ENCODE measurements around the gene NCAPD3. TPM values are rescaled to one million over a fixed set of nuclear protein-coding genes. Genes with fewer than 3 reads are reported as not detected.
A peak's percentile ranks its signal among the peaks of the same experiment; 100 is the strongest.

Gene NCAPD3, protein sequence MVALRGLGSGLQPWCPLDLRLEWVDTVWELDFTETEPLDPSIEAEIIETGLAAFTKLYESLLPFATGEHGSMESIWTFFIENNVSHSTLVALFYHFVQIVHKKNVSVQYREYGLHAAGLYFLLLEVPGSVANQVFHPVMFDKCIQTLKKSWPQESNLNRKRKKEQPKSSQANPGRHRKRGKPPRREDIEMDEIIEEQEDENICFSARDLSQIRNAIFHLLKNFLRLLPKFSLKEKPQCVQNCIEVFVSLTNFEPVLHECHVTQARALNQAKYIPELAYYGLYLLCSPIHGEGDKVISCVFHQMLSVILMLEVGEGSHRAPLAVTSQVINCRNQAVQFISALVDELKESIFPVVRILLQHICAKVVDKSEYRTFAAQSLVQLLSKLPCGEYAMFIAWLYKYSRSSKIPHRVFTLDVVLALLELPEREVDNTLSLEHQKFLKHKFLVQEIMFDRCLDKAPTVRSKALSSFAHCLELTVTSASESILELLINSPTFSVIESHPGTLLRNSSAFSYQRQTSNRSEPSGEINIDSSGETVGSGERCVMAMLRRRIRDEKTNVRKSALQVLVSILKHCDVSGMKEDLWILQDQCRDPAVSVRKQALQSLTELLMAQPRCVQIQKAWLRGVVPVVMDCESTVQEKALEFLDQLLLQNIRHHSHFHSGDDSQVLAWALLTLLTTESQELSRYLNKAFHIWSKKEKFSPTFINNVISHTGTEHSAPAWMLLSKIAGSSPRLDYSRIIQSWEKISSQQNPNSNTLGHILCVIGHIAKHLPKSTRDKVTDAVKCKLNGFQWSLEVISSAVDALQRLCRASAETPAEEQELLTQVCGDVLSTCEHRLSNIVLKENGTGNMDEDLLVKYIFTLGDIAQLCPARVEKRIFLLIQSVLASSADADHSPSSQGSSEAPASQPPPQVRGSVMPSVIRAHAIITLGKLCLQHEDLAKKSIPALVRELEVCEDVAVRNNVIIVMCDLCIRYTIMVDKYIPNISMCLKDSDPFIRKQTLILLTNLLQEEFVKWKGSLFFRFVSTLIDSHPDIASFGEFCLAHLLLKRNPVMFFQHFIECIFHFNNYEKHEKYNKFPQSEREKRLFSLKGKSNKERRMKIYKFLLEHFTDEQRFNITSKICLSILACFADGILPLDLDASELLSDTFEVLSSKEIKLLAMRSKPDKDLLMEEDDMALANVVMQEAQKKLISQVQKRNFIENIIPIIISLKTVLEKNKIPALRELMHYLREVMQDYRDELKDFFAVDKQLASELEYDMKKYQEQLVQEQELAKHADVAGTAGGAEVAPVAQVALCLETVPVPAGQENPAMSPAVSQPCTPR (N-terminal part only)
- total RNA-seq: 38.2 TPM
- 10 to 100 TPM; 12.9 to 19.3 (median 14.6) TPM for polyA plus RNA-seq

DNA sequence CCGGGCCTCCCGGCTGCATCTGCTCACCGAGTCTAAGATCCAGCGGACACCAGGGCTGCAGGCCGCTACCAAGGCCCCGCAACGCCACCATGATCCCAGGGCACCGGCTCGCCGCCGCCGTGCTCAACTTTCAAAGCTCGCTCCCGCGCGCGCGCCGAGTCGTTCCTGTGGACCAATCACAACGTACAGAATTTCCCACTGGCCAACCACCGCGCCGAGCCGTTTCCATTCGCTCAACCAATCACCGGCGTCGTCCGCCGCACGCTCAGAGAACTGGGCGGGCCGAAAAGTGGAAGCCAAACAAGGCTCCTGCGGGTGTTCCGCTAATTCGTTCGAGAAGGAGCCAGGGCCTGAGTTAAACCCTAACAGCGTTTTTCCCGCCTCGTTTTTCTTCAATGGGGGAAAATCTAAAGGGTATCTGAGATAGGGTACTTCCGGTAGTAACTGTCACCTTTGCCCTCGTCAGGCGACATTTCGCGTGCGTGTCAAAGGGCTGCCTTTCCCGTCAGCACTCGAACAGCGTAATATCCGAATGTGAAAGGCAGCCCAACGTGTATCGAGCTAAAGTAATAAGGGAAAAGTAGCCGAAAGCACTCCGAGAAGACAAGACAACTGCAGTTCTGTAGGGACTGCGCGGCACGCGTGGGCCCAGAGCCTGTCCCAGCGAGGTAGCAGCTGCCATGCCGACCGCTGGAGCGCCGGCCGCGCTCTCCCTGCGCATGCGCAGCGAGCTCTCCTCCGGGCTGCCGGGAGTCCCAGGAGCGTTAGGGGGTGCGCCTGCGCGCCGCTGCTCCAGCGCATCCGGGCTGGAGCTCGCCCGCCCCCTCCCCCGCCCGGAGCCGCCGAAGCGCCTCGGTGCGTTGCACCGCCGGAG lies at the start of gene NCAPD3, which contains the start of gene VPS26B:
TSS of gene NCAPD3 (minus strand) at position 132 of the 874 bp plus-strand sequence. CDS start at position 91, 41 bp downstream.
TSS of gene VPS26B (plus strand) at position 836 of the 874 bp plus-strand sequence. CDS start 452 bp downstream, outside the sequence.
- Mint-ChIP-seq H3K9me3 (peaks cover 0 to 2% (median 0%) of the 10 kb centered on the region in 7 donors), H3K27me3 (peaks cover 5% of the 10 kb centered on the region), H3K36me3 (peaks cover 19% of the 10 kb centered on the region), H3K4me1 (peaks cover 50 to 72% (median 58%) of the 10 kb centered on the region in 4 donors), H3K27ac (peak within 1 kb of the TSS; percentile 98 to 99 (median 98)), H3K4me3 (peak within 1 kb of the TSS; percentile 97 to 100 (median 97))
- Histone ChIP-seq H3K4me3 (ENCODE audit: low read depth, low read length) (peak within 1 kb of the TSS; percentile 97), H3K27me3 (ENCODE audit: control insufficient read depth, insufficient read depth, low read length) (no peaks in the 10 kb centered on the region), H3K27ac (ENCODE audit: insufficient read depth, low read length, poor library complexity, severe bottlenecking) (peak within 1 kb of the TSS; percentile 98), H3K36me3 (ENCODE audit: control insufficient read depth, insufficient read depth, low read length) (peaks cover 4% of the 10 kb centered on the region), H3K9me3 (ENCODE audit: control insufficient read depth in 2 of 2, low read length in 2 of 2) (no peaks in the 10 kb centered on the region), H3K4me1 (ENCODE audit: control insufficient read depth, insufficient read depth, low read length, poor library complexity, severe bottlenecking) (peaks cover 44% of the 10 kb centered on the region)
- DNase-seq: peak; percentile 93 to 98 (median 96)
- ATAC-seq (ENCODE audit: low read depth in 2 of 2): peak; percentile 83 to 86

DNA sequence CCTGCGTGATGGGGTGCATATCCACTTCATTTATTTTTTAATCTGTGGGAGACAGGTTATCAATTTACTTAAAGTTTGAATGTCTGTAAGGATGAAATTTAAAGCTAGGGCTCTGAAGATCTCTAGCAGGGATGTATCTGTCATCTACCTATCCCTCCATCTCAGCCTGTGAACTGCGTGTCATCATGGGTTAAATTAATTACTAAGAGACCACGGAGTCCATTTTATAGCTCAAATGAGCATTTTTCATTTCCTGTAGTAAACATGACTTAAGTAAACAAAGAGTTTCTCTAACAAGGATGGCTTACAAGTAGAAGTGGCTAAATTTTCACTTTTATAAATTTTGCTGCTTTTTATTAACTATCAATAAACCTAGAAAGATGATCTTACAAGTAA lies 49.5 kb upstream of the NCAPD3 start:
- ATAC-seq (ENCODE audit: low read depth in 2 of 2): no peak
- Mint-ChIP-seq H3K27me3 (peaks cover 20% of the 10 kb centered on the region), H3K4me1 (peaks cover 6 to 58% (median 40%) of the 10 kb centered on the region in 4 donors), H3K36me3 (peaks cover 4% of the 10 kb centered on the region), H3K4me3 (peak overlapping the region in 2 of 4 donors; percentile 4 to 76), H3K9me3 (peaks cover 0 to 3% (median 0%) of the 10 kb centered on the region in 7 donors), H3K27ac (no peak overlapping the region)
- H3K9me3 ChIP-seq (ENCODE audit: control insufficient read depth in 2 of 2, low read length in 2 of 2): peaks cover 0 to 1% of the 10 kb centered on the region in 2 experiments
- peaks cover 8% of the 10 kb centered on the region for H3K27me3 ChIP-seq (ENCODE audit: control insufficient read depth, insufficient read depth, low read length)
- no peaks in the 10 kb centered on the region for H3K36me3 ChIP-seq (ENCODE audit: control insufficient read depth, insufficient read depth, low read length)
- H3K27ac ChIP-seq (ENCODE audit: insufficient read depth, low read length, poor library complexity, severe bottlenecking): no peak overlapping the region
- peak overlapping the region; percentile 35 for H3K4me3 ChIP-seq (ENCODE audit: low read depth, low read length)
- H3K4me1 ChIP-seq (ENCODE audit: control insufficient read depth, insufficient read depth, low read length, poor library complexity, severe bottlenecking): peaks cover 38% of the 10 kb centered on the region
- DNase-seq: no peak

DNA sequence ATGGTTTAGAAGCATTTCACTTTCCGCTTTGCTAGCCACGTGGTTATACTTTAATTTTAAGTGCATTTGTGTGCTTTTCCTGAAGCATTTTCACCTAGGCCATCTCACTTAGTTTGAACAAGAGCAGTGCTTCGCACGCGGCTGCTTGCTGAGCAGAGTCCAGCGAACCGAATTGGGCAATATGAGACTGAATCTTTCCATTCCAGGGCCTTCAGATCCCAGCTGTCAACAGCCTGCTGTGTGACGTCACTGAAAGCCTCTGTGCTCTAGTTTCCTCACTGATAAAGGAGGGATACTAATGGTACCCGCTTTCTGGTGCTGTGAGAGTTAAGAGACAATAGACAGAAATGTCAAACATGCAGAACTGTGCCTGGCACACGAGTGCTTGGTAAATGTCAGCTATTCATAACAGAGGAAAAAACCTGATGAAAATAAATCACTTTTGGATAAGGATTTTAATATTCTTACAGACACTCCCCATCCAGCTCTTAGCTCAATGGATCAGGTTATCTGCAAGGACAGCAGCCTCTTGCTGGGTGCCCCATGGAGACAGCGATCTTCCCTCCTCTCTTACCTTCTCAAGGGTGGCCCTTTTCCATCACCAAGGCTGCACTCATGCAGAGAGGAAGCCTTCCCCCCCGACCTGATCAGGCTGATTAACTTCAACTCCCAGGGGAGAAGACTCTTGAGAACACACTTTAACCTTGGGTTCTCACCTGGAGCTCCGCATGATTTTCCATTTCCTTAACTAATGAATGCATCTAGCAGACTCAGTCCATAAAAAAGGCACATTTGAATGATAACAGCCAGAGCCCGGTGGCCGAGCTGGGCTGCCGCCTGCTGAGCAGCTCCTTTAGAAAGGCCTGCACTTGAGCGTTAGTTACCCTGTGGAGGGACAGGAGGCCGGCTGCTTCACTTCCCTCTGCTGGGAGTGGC lies 48.9 kb upstream of the NCAPD3 start:
- Mint-ChIP-seq H3K27me3 (peaks cover 14% of the 10 kb centered on the region), H3K27ac (peak overlapping the region in 1 of 3 donors; percentile 51), H3K4me1 (peaks cover 6 to 63% (median 40%) of the 10 kb centered on the region in 4 donors), H3K4me3 (peak overlapping the region in 3 of 4 donors; percentile 4 to 76 (median 52)), H3K36me3 (peaks cover 4% of the 10 kb centered on the region), H3K9me3 (peaks cover 0 to 3% (median 0%) of the 10 kb centered on the region in 7 donors)
- ATAC-seq (ENCODE audit: low read depth in 2 of 2) (no peak), DNase-seq (no peak)
- Histone ChIP-seq H3K27ac (ENCODE audit: insufficient read depth, low read length, poor library complexity, severe bottlenecking) (no peak overlapping the region), H3K9me3 (ENCODE audit: control insufficient read depth in 2 of 2, low read length in 2 of 2) (no peaks in the 10 kb centered on the region), H3K4me3 (ENCODE audit: low read depth, low read length) (no peak overlapping the region), H3K4me1 (ENCODE audit: control insufficient read depth, insufficient read depth, low read length, poor library complexity, severe bottlenecking) (peaks cover 38% of the 10 kb centered on the region), H3K27me3 (ENCODE audit: control insufficient read depth, insufficient read depth, low read length) (peaks cover 3% of the 10 kb centered on the region), H3K36me3 (ENCODE audit: control insufficient read depth, insufficient read depth, low read length) (no peaks in the 10 kb centered on the region)

DNA sequence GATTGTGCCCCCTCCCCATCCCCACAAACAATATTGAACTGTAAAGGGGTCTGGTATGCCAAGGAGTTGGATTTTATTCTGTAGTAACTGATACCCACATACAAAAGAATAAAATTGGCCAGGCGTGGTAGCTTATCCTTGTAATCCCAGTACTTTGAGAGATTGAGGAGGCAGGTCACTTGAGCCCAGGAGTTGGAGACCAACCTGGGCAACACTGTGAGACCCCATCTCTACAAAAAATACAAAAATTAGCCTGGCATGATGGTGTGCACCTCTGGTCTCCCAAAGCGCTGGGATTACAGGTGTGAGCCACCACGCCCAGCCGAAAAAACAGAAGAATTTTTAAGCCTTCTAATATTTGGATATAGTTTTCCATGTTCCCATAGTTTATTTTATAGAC lies 48.2 kb upstream of the NCAPD3 start:
- peaks cover 6 to 66% (median 36%) of the 10 kb centered on the region in 4 donors for H3K4me1 Mint-ChIP-seq
- no peaks in the 10 kb centered on the region for H3K9me3 ChIP-seq (ENCODE audit: control insufficient read depth in 2 of 2, low read length in 2 of 2)
- no peak overlapping the region for H3K4me3 ChIP-seq (ENCODE audit: low read depth, low read length)
- H3K27ac ChIP-seq (ENCODE audit: insufficient read depth, low read length, poor library complexity, severe bottlenecking): no peak overlapping the region
- no peaks in the 10 kb centered on the region for H3K9me3 Mint-ChIP-seq
- H3K4me3 Mint-ChIP-seq: no peak overlapping the region
- ATAC-seq (ENCODE audit: low read depth in 2 of 2) (no peak), DNase-seq (no peak)
- H3K27ac Mint-ChIP-seq: no peak overlapping the region
- peaks cover 35% of the 10 kb centered on the region for H3K4me1 ChIP-seq (ENCODE audit: control insufficient read depth, insufficient read depth, low read length, poor library complexity, severe bottlenecking)
- H3K36me3 ChIP-seq (ENCODE audit: control insufficient read depth, insufficient read depth, low read length): no peaks in the 10 kb centered on the region
- H3K27me3 ChIP-seq (ENCODE audit: control insufficient read depth, insufficient read depth, low read length): no peaks in the 10 kb centered on the region
- H3K27me3 Mint-ChIP-seq: peaks cover 10% of the 10 kb centered on the region
- H3K36me3 Mint-ChIP-seq: peaks cover 4% of the 10 kb centered on the region

DNA sequence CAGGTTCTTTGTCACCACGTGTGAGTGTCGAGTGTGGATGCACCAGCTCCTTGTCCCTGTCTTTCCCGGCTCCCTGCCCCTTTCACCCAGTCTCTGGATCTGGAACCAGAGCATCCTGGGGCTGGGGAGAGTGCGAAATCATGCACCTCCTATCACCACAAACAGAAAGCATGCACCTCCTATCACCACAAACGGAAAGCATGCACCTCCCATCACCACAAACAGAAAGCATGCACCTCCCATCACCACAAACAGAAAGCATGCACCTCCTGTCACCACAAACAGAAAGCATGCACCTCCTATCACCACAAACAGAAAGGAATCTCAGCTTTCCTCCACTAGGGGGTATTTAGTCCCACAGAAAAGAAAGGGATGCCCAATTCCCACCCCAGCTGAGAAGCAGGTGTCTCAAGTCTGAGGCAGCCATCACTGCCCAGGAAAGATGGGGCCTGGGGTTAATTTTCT lies 46.5 kb upstream of the NCAPD3 start:
- ATAC-seq (ENCODE audit: low read depth in 2 of 2) (no peak), DNase-seq (peak in 2 of 3 donors; percentile 11 to 69)
- Histone ChIP-seq H3K36me3 (ENCODE audit: control insufficient read depth, insufficient read depth, low read length) (no peaks in the 10 kb centered on the region), H3K27ac (ENCODE audit: insufficient read depth, low read length, poor library complexity, severe bottlenecking) (no peak overlapping the region), H3K9me3 (ENCODE audit: control insufficient read depth in 2 of 2, low read length in 2 of 2) (no peaks in the 10 kb centered on the region), H3K4me3 (ENCODE audit: low read depth, low read length) (no peak overlapping the region), H3K27me3 (ENCODE audit: control insufficient read depth, insufficient read depth, low read length) (no peaks in the 10 kb centered on the region), H3K4me1 (ENCODE audit: control insufficient read depth, insufficient read depth, low read length, poor library complexity, severe bottlenecking) (peaks cover 24% of the 10 kb centered on the region)
- H3K27me3 Mint-ChIP-seq: peaks cover 5% of the 10 kb centered on the region
- H3K4me3 Mint-ChIP-seq: peak overlapping the region in 2 of 4 donors; percentile 48 to 66
- H3K4me1 Mint-ChIP-seq: peaks cover 6 to 63% (median 33%) of the 10 kb centered on the region in 4 donors
- no peaks in the 10 kb centered on the region for H3K9me3 Mint-ChIP-seq
- H3K36me3 Mint-ChIP-seq: peaks cover 4% of the 10 kb centered on the region
- H3K27ac Mint-ChIP-seq: peak overlapping the region; percentile 28 to 88 (median 48)

DNA sequence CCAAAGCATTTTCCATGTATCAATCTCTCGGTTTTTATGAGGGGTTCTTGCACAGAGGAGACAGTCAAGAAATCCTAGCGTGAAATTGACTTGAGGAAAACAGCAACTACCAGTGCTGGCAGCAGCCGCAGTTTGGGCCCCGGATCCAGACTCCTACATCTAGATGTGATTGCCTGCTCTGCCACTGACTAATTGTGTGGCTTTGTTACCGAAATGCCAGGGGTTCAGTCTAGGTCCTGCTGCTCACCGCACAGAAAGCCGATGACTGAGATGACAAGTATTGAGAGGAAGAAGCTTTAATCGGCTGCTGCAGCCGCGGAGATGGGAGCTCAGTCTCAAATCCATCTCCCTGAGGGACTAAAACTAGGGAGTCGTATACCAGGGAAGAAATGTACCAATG lies 44.2 kb upstream of the NCAPD3 start:
- ATAC-seq (ENCODE audit: low read depth in 2 of 2) (no peak), DNase-seq (no peak)
- no peaks in the 10 kb centered on the region for H3K9me3 ChIP-seq (ENCODE audit: control insufficient read depth in 2 of 2, low read length in 2 of 2)
- no peak overlapping the region for H3K4me3 ChIP-seq (ENCODE audit: low read depth, low read length)
- peaks cover 2% of the 10 kb centered on the region for H3K36me3 Mint-ChIP-seq
- peaks cover 2% of the 10 kb centered on the region for H3K27me3 Mint-ChIP-seq
- peaks cover 2% of the 10 kb centered on the region for H3K36me3 ChIP-seq (ENCODE audit: control insufficient read depth, insufficient read depth, low read length)
- H3K27me3 ChIP-seq (ENCODE audit: control insufficient read depth, insufficient read depth, low read length): no peaks in the 10 kb centered on the region
- no peaks in the 10 kb centered on the region for H3K9me3 Mint-ChIP-seq
- H3K27ac ChIP-seq (ENCODE audit: insufficient read depth, low read length, poor library complexity, severe bottlenecking): no peak overlapping the region
- peaks cover 0 to 41% (median 20%) of the 10 kb centered on the region in 4 donors for H3K4me1 Mint-ChIP-seq
- peaks cover 9% of the 10 kb centered on the region for H3K4me1 ChIP-seq (ENCODE audit: control insufficient read depth, insufficient read depth, low read length, poor library complexity, severe bottlenecking)
- H3K4me3 Mint-ChIP-seq: peak overlapping the region in 2 of 4 donors; percentile 2 to 64
- H3K27ac Mint-ChIP-seq: peak overlapping the region in 1 of 3 donors; percentile 59
